ENCODE measurements around the gene BCL2L1.

Gene BCL2L1

DNA sequence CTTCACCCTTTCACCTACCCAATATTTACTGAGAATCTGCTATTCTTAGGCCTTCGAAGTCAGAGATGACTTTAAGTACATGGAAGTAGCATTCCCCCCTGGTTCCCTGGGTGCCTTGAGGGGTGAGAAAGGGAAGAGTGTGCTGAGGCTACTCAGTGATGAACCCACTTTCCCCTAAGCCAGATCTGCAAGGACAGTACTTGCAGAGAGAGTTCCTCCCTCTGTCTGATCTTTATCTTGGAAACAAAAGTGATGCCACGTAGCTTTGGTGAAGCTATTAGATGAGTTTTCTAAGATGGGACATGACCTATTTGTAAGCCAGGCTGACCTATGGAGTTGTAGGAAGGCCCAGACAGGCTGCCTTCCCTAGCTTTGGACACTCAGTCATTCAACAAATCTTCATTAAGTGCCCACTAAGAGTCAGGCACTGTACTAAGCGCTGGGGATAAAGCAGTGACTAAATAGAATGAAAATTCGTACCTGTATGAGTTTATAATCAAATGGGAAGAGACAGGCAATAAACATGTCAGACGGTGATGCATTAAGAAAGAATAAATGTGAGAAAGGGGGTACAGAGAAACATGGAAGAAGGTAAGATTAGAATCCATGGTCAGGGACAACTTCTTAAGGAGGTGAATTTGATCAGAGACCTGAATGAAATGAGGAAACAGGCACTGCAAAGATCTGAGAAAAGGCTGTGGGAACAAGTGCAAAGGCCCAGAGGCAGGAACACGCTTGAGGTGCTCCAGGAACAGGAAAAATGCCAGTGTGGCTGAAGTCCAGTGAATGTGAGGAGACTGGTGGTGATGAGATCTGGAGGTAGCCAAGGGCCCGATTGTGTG lies 42.2 kb downstream of the BCL2L1 start:
- DNase-seq (ENCODE audit: low read depth, low spot score): no peak
- TF ChIP-seq, protein P1, sequence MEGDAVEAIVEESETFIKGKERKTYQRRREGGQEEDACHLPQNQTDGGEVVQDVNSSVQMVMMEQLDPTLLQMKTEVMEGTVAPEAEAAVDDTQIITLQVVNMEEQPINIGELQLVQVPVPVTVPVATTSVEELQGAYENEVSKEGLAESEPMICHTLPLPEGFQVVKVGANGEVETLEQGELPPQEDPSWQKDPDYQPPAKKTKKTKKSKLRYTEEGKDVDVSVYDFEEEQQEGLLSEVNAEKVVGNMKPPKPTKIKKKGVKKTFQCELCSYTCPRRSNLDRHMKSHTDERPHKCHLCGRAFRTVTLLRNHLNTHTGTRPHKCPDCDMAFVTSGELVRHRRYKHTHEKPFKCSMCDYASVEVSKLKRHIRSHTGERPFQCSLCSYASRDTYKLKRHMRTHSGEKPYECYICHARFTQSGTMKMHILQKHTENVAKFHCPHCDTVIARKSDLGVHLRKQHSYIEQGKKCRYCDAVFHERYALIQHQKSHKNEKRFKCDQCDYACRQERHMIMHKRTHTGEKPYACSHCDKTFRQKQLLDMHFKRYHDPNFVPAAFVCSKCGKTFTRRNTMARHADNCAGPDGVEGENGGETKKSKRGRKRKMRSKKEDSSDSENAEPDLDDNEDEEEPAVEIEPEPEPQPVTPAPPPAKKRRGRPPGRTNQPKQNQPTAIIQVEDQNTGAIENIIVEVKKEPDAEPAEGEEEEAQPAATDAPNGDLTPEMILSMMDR (IDR thresholded peaks at IDR 0.05; ENCODE audit: low read depth, low read length): no peak
- no peak overlapping the region for H3K4me3 ChIP-seq (ENCODE audit: low read depth, low read length)
- in situ Hi-C loops (cut with HindIII; ENCODE audit: low sequenced_read_pairs): no loop called here

DNA sequence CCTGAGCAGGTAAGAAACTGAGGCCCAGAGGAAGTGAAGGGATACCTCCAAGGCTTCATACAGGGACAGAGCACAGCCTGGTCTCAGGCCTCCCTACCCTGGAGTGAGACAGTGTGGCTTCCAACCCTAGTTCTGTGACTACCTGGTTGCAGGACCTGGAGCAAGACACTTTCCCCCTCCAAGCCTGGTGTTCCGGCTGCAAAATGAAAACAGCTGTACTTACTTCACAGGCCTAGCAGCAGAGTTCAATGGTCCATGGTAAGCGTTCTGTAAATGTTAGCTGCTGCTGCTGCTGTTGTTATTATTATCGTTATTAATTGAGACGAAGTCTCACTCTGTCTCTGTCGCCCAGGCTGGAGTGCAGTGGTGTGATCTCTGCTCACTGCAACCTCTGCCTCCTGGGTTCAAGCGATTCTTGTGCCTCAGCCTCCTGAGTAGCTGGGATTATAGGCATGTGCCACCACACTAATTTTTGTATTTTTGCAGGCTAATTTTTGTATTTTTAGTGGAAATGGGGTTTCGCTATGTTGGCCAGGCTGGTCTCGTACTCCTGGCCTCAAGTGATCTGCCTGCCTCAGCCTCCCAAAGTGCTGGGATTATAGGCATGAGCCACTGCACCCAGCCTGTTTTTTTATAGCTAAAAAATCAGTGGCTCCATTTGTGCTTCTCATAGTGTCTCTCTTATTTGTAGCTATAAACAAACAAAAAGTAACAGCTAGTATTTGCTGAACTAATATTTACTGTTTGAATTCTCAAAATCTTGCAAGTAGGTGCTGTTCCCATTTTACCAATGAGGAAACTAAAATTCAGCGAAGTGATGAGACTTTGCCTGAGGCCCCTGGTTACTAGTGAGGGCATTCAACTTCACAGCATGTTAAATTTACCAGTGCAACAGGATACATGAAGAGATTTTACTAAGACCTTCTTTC lies 43.0 kb downstream of the BCL2L1 start:
- H3K4me3 ChIP-seq (ENCODE audit: low read depth, low read length): no peak overlapping the region
- DNase-seq (ENCODE audit: low read depth, low spot score): no peak
- TF ChIP-seq, protein P1 (IDR thresholded peaks at IDR 0.05; ENCODE audit: low read depth, low read length): no peak
- in situ Hi-C loops (cut with HindIII; ENCODE audit: low sequenced_read_pairs): no loop called here

DNA sequence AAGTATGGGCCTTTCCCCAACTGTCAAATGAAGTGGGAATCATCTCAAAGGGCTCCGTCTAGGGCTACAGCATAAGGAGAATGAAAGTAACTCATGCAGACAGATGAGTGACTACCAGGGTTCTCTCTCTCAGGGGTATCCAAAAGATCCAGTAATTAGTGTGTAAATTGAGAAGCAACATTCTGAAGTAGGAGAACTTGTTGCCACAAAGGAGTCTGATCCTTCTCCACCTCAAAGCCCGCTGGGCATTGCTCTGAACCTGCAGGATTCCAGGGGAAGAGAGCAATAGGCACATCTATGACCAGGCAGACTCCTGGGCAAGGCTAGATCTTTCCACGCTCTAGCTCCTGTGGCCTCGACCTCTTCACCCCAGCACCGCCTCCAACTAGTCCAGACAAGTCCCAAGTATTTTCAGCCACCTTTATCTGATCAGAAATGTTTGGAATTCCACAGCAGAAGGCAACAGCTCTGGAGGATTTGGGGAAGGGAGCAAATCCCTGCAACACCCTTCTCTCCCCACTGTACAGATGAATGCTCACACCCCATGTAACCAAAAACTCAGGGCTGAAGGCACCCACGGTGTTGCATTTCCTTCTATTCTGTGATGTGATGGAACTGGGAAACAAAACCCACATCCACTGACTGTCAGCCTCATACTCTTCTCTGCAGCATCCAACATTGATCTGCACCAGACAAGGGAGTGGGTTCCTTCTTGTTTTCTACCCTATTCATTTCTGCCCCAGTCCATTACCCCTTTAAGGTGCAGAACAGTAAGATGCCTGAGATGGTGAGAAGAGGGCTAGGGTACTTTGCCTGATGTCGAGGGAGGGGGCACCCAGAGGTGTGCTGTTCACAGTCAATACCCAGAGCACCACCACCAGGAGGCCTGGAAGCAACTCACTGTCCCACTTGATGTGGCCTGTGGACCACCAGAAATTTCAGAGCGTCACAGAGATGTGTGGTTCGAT lies 44.0 kb downstream of the BCL2L1 start:
- DNase-seq (ENCODE audit: low read depth, low spot score): no peak
- H3K4me3 ChIP-seq (ENCODE audit: low read depth, low read length): no peak overlapping the region
- TF ChIP-seq, protein P1 (IDR thresholded peaks at IDR 0.05; ENCODE audit: low read depth, low read length): no peak
- in situ Hi-C loops (cut with HindIII; ENCODE audit: low sequenced_read_pairs): no loop called here

DNA sequence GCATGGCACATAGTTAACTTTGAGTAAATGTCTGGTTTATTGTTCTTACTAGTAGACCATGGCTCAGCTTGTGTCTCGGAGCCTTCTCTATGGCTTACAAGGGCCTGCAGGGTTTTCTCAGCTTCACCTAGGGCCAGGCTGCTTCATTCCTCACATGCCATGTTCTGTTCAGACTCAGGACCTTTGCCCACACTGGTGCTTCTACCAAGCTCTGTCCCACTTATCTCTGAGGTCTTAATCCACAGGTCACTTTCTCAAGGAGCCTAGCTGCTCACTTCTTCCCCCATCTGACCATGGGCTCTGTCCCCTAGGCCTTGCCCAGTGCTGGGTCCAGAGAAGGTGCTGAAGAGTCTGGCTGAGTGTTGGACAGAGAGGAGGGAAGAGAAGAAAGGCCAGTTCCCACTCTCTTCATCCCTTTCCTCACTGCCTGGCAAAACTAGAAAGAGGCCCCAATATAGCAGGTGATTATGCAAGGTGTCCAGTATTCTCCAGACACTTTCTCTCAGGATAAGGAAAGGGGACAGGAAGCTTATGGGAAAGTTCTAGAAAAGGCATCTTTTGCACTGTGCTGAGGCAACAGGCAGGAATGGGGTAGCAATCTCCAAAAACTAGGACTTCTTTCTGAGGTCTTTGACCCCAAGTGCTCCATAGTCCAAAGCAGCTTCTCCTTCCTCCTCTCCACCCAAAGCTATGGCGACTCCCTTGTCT lies 45.0 kb downstream of the BCL2L1 start:
- H3K4me3 ChIP-seq (ENCODE audit: low read depth, low read length): no peak overlapping the region
- in situ Hi-C loops (cut with HindIII; ENCODE audit: low sequenced_read_pairs): no loop called here
- no peak for DNase-seq (ENCODE audit: low read depth, low spot score)

DNA sequence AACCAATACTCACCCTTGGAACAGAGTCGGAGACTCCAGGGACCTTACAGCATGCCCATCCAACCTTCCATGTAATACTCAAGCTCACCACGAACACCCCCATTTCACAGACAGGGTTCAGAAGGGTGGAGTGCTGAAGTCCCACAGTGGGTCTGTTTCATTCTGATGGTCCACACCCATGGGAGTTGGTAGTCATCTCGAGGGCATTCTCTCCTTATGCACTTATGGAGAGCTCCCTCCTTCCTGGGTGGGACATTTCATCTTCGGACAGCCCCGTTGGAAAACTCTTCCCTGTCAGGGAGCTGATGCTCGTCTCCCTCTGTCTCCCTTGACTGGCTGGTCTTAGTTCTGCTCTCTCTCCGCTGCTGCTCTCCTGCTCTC lies 46.1 kb downstream of the BCL2L1 start:
- no peak for DNase-seq (ENCODE audit: low read depth, low spot score)
- in situ Hi-C loops (cut with HindIII; ENCODE audit: low sequenced_read_pairs): no loop called here
- TF ChIP-seq, protein P1 (IDR thresholded peaks at IDR 0.05; ENCODE audit: low read depth, low read length): no peak
- H3K4me3 ChIP-seq (ENCODE audit: low read depth, low read length): no peak overlapping the region

More for the DNA sequence above, 45.0 kb downstream of the BCL2L1 start:
- TF ChIP-seq, protein P1 (IDR thresholded peaks at IDR 0.05; ENCODE audit: low read depth, low read length): no peak
